HG02610 (cell line): ENCODE measurements around the gene LRRC8E.
A peak's percentile ranks its signal among the peaks of the same experiment; 100 is the strongest.

Experiments used
- ATAC-seq: cut with Tn5 transposase; IDR thresholded peaks from one replicate; pipeline ENCODE4 v1.9.1; 2021; ENCODE audit warnings: mild to moderate bottlenecking, moderate library complexity; ENCODE audit not compliant: unreplicated experiment

The LRRC8E gene

DNA sequence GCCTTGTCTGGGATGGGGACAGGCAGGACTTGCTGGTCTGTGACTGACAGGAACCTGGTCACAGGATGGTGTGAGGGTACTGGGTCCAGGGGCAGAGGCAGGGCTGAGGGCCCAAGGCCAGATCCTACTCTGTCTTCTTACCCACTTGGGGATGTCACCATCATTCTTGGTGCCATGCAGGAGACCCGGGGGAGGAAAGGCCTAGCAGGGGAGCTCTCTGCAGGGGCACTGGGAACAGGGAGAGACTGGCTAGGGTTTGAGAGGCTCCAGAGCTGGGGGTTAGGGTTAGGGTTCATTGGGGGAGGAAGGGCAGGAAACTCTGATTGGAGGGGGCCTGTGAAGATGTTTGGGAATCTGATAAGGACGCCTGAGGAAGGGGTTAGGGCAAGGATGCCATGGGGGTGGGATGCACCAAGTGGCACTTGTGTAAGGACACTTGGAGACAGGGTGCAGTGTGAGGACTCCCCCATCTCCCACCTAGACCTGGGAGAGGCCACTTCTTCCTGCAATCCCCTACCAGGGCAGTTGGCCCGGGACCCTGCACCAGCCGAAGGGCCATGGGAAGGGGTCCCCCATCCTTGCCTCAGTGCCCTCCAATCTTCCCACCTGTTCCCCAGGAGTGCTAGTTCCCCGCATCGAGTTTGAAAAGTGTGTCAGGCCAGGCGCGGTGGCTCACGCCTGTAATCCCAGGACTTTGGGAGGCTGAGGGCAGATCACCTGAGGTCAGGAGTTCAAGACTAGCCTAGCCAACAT is 21.0 kb upstream of the LRRC8E start:
- no peak for ATAC-seq

- ATAC-seq: no peak
Measured at GRCh38 chr19:7868326-7868670, 20.0 kb upstream of the LRRC8E start.

- ATAC-seq: peak; percentile 58
Measured at GRCh38 chr19:7868671-7869452, 19.4 kb upstream of the LRRC8E start.

DNA sequence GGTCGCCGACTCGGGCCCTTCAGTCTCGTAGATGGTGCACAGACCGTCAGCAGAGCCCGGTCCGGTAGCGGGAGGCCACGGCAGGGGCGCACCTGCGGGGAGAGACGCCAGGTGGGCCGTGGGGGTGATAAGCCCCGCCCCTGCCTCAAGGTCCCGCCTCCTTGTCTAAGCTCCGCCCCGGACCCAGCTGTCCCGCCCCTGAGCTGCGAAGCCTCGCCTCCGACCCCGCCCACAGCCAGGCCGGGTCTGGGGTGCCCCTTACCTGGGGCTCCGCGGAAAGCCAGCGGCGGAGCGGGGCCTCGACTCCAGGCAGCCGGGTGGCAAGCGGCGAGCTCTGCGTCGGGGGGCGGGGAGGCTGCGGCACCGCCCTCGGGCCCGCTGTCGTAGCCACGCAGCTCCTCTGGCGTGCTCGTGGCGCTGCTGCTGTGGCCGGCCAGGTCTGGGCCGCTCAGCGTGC is 18.8 kb upstream of the LRRC8E start:
- peak; percentile 48 for ATAC-seq

- peak; percentile 4 for ATAC-seq
Measured at GRCh38 chr19:7869910-7870511, 18.3 kb upstream of the LRRC8E start.

GRCh38 chr19:7870571-7871436 is 17.5 kb upstream of the LRRC8E start:
- no peak for ATAC-seq

DNA sequence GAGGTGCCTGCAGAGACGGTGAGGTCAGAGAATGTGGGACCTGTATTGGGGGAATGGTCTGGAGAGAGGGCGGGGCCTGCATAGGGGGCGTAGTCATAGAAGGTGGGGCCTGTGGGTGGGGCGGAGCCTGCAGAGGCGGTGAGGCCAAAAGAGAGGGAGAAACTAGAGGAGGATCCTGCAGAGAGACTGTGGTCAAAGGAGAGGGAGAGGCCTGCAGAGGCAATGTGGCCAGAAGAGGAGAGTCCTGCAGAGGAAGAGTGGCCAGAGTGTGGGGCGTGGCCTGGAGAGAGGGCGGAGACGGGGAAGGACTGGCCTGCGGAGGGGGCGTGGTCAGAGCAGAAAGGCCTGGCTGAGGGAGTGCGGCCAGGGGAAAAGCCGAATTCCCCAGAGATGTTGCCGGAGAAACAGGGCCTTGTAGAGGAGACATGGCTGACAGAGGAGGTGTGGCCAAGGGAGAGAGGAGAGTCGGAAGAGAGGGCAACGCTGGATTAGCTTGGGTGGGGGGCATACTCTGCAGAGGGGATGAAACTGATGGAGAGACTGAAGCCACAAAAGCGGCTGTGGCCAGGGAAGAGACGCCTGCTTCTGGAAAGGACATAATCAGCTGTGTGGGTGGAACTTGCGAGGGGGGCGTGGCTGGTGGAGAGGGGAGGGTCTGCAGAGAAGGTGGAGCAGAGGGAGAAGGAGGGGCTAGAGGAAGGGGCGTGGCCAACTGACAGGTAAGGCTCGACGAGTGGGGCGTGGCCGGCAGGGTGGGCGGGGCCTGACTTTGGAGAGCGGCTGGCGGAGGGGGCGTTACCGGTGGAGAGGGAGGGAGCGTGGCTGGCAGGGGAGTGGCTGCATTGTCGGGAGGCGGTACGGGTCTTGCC is 16.6 kb upstream of the LRRC8E start:
- no peak for ATAC-seq

GRCh38 chr19:7872306-7873204 is 15.8 kb upstream of the LRRC8E start:
- no peak for ATAC-seq

DNA sequence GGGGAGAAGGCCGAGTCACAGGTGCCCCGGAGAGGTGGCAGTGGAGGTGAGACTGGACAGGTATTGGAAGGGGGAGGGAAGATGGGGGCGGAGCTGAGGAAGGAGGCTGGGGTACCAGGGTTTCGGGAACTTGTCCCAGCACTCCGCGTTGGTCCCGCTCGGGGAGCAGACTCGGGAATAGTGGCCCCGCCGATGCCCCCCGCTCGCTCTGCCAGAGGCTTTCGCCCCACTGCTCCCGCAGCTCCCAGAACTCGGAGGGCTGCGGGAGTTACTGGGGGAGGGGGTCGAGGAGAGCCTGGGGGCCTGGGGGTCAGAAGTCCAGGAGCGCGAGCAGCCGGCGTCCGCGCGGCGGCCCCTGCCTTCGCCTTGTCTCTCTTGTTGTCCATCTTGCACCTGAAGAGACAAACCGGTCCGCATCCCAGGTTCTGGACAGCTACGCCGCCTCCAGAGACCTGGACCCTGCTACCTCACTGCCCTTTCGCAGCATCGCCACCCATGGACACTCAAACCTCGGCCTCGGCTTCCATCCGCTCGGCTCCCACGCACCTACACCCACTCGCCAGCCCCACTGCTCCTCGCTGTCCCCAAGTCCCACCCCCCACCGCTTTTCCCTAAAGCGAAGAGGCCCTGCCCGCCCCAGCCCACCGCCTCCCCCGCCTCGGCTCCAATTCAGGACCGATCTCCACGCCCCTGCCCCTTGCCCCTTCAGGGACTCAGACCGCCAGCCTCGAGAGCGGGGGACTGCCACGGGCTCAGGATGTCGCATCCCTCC is 14.8 kb upstream of the LRRC8E start:
- no peak for ATAC-seq

DNA sequence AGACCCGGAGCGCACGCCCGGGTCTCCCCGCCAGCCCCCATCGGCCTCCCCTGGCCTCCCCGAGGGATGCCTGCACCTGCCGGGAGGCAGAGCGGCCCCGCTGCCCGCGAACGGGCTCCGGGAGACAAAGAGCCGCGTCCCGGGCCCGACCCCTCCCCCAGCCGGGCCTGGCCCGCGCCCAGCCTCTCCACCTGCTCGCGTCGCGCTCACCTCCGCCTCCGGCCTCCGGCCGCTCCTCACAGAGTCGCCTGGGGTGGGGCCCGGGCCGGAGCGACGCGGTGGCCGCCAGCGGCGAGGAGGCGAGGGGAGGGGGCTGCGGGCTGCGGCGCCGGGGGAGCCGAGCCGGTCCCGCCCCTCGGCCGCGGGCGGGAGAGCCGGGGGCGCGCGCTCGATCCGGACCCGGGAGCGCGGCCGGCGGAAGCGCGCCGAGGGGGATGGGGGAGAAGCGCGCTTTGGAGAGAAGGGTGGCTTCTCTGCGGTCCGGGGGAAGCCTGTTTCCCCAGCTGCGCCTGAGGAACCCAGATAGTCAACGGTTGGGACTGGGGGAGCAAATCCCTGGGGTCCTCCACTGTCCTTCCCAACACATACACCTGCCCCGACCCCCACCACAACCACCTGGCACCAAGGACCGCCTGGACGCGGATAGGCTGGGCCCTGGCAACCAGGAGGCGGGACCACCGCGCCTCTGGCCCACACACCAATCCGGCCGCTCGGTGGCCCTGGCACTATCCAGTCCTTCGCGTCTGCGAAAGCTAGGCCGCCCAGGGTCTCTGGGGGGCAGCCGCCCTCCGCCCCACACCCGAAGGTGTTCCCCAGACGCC is 14.0 kb upstream of the LRRC8E start, which contains the start of gene PRR36:
Gene PRR36 (minus strand): TSS at position 315 of the 821 bp plus-strand sequence. CDS start 701 bp downstream, outside the sequence.
- ATAC-seq: no peak

DNA sequence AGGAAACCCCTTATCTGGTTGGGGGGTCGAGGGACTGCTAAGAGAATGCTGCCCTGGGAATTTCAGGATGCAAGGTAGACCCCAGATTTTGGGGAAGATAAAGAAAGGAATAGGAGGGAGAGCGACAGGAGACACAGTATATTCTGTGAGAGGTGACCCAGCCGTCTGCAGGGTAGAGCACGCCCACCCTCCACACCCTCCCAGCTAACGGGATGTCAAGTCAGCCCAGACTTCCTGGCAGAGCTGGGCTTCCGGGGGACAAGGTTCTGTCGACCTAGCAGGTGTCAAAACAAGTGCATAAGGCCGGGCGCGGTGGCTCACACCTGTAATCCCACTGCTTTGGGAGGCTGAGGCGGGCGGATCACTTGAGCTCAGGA is 13.4 kb upstream of the LRRC8E start:
- ATAC-seq: no peak

GRCh38 chr19:7877249-7877836 is 11.0 kb upstream of the LRRC8E start:
- no peak for ATAC-seq

DNA sequence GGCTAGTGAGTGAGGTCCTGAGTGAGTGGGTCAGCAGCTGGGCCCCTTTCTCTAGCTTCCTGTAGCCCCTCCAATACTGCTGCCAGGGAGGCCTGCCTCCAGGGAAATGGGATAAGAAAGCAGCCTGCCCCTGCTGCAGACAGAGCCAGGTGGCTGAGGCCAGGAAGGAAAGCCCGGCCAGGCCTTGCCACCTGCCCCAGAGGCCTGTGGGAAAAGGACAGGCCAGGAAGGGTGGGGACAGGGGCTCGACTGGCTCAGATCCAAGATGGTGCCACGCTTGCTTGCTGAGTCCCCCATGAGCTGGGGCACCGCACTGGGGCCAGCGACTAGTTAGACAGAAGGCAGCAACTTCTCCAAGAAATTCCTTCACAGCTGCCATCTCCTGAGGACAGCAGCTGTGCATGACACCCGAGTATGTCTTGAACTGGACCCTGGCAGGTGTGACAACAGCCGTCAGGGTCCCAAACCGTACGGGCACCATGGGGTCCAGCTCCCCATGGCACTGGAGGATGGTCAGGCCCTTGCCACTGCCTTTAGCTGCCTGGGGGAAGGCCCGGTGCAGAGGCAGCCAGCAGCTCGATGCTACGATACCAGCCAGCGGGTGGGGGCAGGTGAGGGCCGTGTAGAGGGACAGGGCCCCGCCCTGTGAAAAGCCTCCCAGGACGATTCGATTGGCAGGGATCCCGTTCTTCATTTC is 9.1 kb upstream of the LRRC8E start:
- no peak for ATAC-seq

- ATAC-seq: no peak
Measured at GRCh38 chr19:7879836-7880235, 8.5 kb upstream of the LRRC8E start.

GRCh38 chr19:7881910-7882309 is 6.4 kb upstream of the LRRC8E start:
- no peak for ATAC-seq

- ATAC-seq: no peak
Measured at GRCh38 chr19:7883105-7883504, 5.2 kb upstream of the LRRC8E start.
